ENCODE measurements around the gene CCL26. TPM values are rescaled to one million over a fixed set of nuclear protein-coding genes. Genes with fewer than 3 reads are reported as not detected.

CCL26 gene
- total and polyA plus RNA-seq, 2 of the 13 experiments (the other 11 are each of a cell fraction or from before 2014, with no cell fraction given), result 0.16 TPM; not detected in 1

- no peak for TF ChIP-seq ZBTB40 (IDR thresholded peaks at IDR 0.05)
- TF ChIP-seq ZBTB40 (CRISPR knock-in tag; IDR thresholded peaks at IDR 0.05), result 0 out of 2 replicates have a peak, but pooled peaks have one; percentile 24
- 0 out of 2 replicates have a peak, but pooled peaks have one; percentile 67 for TF ChIP-seq STAT5B (CRISPR knock-in tag; IDR thresholded peaks at IDR 0.05)
- TF ChIP-seq ZNF335 (CRISPR knock-in tag; IDR thresholded peaks at IDR 0.05), result no peak
- no peak for TF ChIP-seq HOXD1 (CRISPR knock-in tag; IDR thresholded peaks at IDR 0.05)
- no peak for TF ChIP-seq RARA (CRISPR knock-in tag; IDR thresholded peaks at IDR 0.05)
- TF ChIP-seq, protein P1, sequence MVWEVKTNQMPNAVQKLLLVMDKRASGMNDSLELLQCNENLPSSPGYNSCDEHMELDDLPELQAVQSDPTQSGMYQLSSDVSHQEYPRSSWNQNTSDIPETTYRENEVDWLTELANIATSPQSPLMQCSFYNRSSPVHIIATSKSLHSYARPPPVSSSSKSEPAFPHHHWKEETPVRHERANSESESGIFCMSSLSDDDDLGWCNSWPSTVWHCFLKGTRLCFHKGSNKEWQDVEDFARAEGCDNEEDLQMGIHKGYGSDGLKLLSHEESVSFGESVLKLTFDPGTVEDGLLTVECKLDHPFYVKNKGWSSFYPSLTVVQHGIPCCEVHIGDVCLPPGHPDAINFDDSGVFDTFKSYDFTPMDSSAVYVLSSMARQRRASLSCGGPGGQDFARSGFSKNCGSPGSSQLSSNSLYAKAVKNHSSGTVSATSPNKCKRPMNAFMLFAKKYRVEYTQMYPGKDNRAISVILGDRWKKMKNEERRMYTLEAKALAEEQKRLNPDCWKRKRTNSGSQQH (CRISPR knock-in tag; IDR thresholded peaks at IDR 0.05; ENCODE audit: low read depth), result peak; percentile 2; the same call in 1 of the 2 replicates
- TF ChIP-seq ZNF329 (CRISPR knock-in tag; IDR thresholded peaks at IDR 0.05; ENCODE audit: low read depth), result no peak
- TF ChIP-seq NFKB2 (CRISPR knock-in tag; IDR thresholded peaks at IDR 0.05; ENCODE audit: borderline replicate concordance), result no peak; the same call in 1 of the 2 replicates
- TF ChIP-seq CC2D1A (CRISPR knock-in tag; IDR thresholded peaks at IDR 0.05), result no peak
- no peak for TF ChIP-seq FOXP1 (IDR thresholded peaks at IDR 0.05)
- no peak for TF ChIP-seq FOXP1 (CRISPR knock-in tag; IDR thresholded peaks at IDR 0.05)
- TF ChIP-seq, protein P2, sequence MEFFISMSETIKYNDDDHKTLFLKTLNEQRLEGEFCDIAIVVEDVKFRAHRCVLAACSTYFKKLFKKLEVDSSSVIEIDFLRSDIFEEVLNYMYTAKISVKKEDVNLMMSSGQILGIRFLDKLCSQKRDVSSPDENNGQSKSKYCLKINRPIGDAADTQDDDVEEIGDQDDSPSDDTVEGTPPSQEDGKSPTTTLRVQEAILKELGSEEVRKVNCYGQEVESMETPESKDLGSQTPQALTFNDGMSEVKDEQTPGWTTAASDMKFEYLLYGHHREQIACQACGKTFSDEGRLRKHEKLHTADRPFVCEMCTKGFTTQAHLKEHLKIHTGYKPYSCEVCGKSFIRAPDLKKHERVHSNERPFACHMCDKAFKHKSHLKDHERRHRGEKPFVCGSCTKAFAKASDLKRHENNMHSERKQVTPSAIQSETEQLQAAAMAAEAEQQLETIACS (CRISPR knock-in tag; IDR thresholded peaks at IDR 0.05), result no peak
- 0 out of 2 replicates have a peak, but pooled peaks have one; percentile 30 for TF ChIP-seq ZNF546 (CRISPR knock-in tag; conservative IDR thresholded peaks at IDR 0.05)
- no peak for TF ChIP-seq ZNF670 (CRISPR knock-in tag; IDR thresholded peaks at IDR 0.05; ENCODE audit: borderline replicate concordance)
- TF ChIP-seq KDM2A (CRISPR knock-in tag; IDR thresholded peaks at IDR 0.05; ENCODE audit: borderline replicate concordance, low read depth), result peak; percentile 53
- TF ChIP-seq KDM3A (CRISPR knock-in tag; IDR thresholded peaks at IDR 0.05; ENCODE audit: low read depth), result peak; percentile 60; the same call in 1 of the 2 replicates
- no peak for TF ChIP-seq ZFY (CRISPR knock-in tag; IDR thresholded peaks at IDR 0.05)
- TF ChIP-seq ZFP37 (CRISPR knock-in tag; IDR thresholded peaks at IDR 0.05; ENCODE audit: borderline replicate concordance), result 0 out of 2 replicates have a peak, but pooled peaks have one; percentile 41
- no peak for TF ChIP-seq ZNF564 (CRISPR knock-in tag; IDR thresholded peaks at IDR 0.05)
Measured at GRCh38 chr7:75738604-75738974, 33.4 kb downstream of the CCL26 start, which contains the start of gene HIP1 (continued).

Measured in HepG2 (cell line).